GM10266 (cell line): Measurements from ENCODE around the gene VSIG10L.

ENCODE experiments used
- DNase-seq: peaks from one replicate; pipeline ENCODE4 v3.0.0; 2012; ENCODE audit errors: extremely low spot score
- CTCF ChIP-seq: IDR thresholded peaks from 2 replicates; pipeline ENCODE4 v1.5.1; 2012; ENCODE audit warnings: mild to moderate bottlenecking, low read depth; ENCODE audit not compliant: control insufficient read depth, insufficient read depth; ENCODE audit errors: missing control alignments

VSIG10L gene

GRCh38 chr19:51320280-51320657 is 21.7 kb downstream of the VSIG10L start:
- no peak for DNase-seq
- no peak for TF ChIP-seq CTCF

- no peak for TF ChIP-seq CTCF
- no peak for DNase-seq
Measured at GRCh38 chr19:51319649-51320279, 22.2 kb downstream of the VSIG10L start.

GRCh38 chr19:51318687-51319648 is 23.0 kb downstream of the VSIG10L start:
- no peak for DNase-seq
- TF ChIP-seq CTCF: no peak

GRCh38 chr19:51317968-51318367 is 24.0 kb downstream of the VSIG10L start:
- no peak for TF ChIP-seq CTCF
- DNase-seq: no peak

- no peak for DNase-seq
- no peak for TF ChIP-seq CTCF
Measured at GRCh38 chr19:51317376-51317775, 24.6 kb downstream of the VSIG10L start.

- no peak for DNase-seq
- TF ChIP-seq CTCF: no peak
Measured at GRCh38 chr19:51316688-51317087, 25.3 kb downstream of the VSIG10L start.
